Chondrocyte (in vitro differentiated cells): Measurements from ENCODE around the gene OR2H1. TPM values are rescaled to one million over a fixed set of nuclear protein-coding genes. Genes with fewer than 3 reads are reported as not detected.
"Not testable (repeated sequence)": the region's sequence is repeated elsewhere in the genome, so short reads cannot be mapped to it uniquely, and the experiment has no call there.

Experiments
- DNase-seq: peaks from one replicate; pipeline ENCODE4 v3.0.0; 2021; ENCODE audit warnings: mixed read lengths, low spot score
- H3K27ac Mint-ChIP-seq: one replicate; pipeline ENCODE4 v1.8.0; 2021; ENCODE audit warnings: mild to moderate bottlenecking, moderate library complexity, mixed read lengths; ENCODE audit not compliant: unreplicated experiment
- H3K27me3 Mint-ChIP-seq: 2 replicates; pipeline ENCODE4 v1.8.0; 2021; ENCODE audit warnings: low read depth, mixed read lengths
- H3K36me3 Mint-ChIP-seq: 2 replicates; pipeline ENCODE4 v1.8.0; 2021; ENCODE audit warnings: low read depth, mixed read lengths
- H3K4me1 Mint-ChIP-seq: 2 replicates; pipeline ENCODE4 v1.8.0; 2021; ENCODE audit warnings: low read depth, mild to moderate bottlenecking, mixed read lengths
- H3K4me3 Mint-ChIP-seq: one replicate; pipeline ENCODE4 v1.8.0; 2021; ENCODE audit warnings: mild to moderate bottlenecking, moderate library complexity, mixed read lengths; ENCODE audit not compliant: unreplicated experiment
- H3K9me3 Mint-ChIP-seq: 2 replicates; pipeline ENCODE4 v1.8.0; 2021; ENCODE audit warnings: low read depth, mixed read lengths
- CTCF ChIP-seq: fragments of 200-600 bp; sonication (generic); IDR thresholded peaks from 2 replicates; pipeline ENCODE4 v1.5.0; 2021; ENCODE audit warnings: antibody characterized with exemption, mild to moderate bottlenecking, moderate library complexity
- total RNA-seq: library from RNA; stranded (reverse); gene quantifications from 3 replicates; pipeline ENCODE4 v1.2.1, GENCODE V29; 2021

Gene OR2H1
- total RNA-seq, 1 donor from 2014 or later = not detected

- Mint-ChIP-seq H3K27me3 (peaks cover 3% of the 10 kb centered on the region), H3K4me1 (peaks cover 17% of the 10 kb centered on the region), H3K4me3 (no peak overlapping the region), H3K27ac (no peak overlapping the region), H3K36me3 (no peaks in the 10 kb centered on the region), H3K9me3 (peaks cover 11% of the 10 kb centered on the region)
- no peak for TF ChIP-seq CTCF
- no peak for DNase-seq
Observed at GRCh38 chr6:29425075-29425474, 31.9 kb upstream of the OR2H1 start.

DNA sequence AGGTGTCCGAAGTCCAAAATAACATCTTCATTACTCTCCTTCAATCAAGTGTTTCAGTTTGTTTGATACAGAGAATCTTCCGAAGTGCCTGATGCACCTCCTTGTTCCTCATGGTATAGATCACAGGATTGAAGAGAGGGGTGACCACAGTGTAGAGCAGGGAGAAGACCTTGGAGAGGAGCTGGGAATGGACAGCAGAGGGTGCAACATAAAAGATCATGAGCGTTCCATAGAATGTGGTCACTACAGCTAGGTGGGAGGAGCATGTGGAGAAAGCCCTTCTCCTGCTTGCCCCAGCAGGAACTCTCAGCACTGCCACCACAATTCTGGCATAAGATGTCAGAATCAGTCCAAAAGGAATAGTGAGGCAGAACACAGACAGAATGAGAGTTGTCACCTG is 30.3 kb upstream of the OR2H1 start:
- Mint-ChIP-seq H3K9me3 (peaks cover 11% of the 10 kb centered on the region), H3K4me1 (peaks cover 17% of the 10 kb centered on the region), H3K4me3 (no peak overlapping the region), H3K27me3 (peaks cover 3% of the 10 kb centered on the region), H3K36me3 (no peaks in the 10 kb centered on the region), H3K27ac (no peak overlapping the region)
- DNase-seq = no peak
- no peak for TF ChIP-seq CTCF

DNA sequence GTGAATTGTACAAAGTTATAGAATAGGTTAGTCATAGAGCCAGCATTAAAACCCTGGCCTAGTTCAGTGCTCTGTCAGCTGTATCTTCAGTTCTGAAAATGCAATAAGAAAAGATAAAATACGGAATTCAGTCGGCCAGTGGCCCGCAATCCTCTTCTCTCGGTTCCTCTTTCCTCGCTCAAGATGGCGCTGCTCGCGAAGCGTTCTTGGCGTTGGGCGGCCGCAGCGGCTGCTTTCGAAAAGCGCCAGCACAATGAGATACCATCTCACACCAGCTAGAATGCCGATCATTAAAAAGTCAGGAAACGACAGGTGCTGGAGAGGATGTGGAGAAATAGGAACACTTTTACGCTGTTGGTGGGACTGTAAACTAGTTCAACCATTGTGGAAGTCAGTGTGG is 20.2 kb upstream of the OR2H1 start:
- H3K9me3 Mint-ChIP-seq, DNase-seq, H3K27me3 Mint-ChIP-seq, H3K27ac Mint-ChIP-seq, H3K4me3 Mint-ChIP-seq, H3K36me3 Mint-ChIP-seq, H3K4me1 Mint-ChIP-seq: not testable (repeated sequence)

GRCh38 chr6:29439006-29439405 is 17.9 kb upstream of the OR2H1 start, which contains the start of gene OR10C1:
TSS of gene OR10C1 (plus strand) at chr6:29439306. CDS start at chr6:29440016, 710 bp downstream.
- peaks cover 10% of the 10 kb centered on the region for H3K27me3 Mint-ChIP-seq

DNA sequence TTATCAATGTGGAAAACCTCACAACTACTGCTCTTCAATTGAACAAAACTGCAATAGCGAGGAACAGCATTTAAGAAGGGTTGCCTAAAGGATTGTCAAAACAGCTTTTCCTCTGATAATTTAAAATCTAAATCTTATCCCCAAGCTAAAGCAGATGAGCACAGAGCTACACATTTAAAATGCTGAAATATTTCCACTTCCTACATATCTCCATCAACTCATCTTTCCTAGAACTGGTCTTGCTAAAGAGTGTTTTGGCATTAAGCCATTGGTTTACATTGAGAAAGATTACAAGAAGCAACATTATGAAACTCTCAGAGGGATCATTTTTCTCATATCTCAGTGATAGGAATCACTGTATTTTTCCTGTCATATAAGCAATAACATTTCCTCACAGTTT is 14.2 kb upstream of the OR2H1 start:
- no peak overlapping the region for H3K27ac Mint-ChIP-seq
- H3K9me3 Mint-ChIP-seq = peaks cover 7% of the 10 kb centered on the region
- no peak overlapping the region for H3K4me3 Mint-ChIP-seq
- no peak for DNase-seq
- no peak for TF ChIP-seq CTCF
- H3K27me3 Mint-ChIP-seq = peaks cover 10% of the 10 kb centered on the region
- H3K4me1 Mint-ChIP-seq = peaks cover 5% of the 10 kb centered on the region
- no peaks in the 10 kb centered on the region for H3K36me3 Mint-ChIP-seq

More at GRCh38 chr6:29439006-29439405, 17.9 kb upstream of the OR2H1 start, which contains the start of gene OR10C1:
- Mint-ChIP-seq H3K9me3 (peaks cover 5% of the 10 kb centered on the region), H3K4me3 (no peak within 1 kb of the TSS), H3K4me1 (no peaks in the 10 kb centered on the region), H3K27ac (no peak within 1 kb of the TSS), H3K36me3 (no peaks in the 10 kb centered on the region)
- no peak for DNase-seq
- no peak for TF ChIP-seq CTCF

GRCh38 chr6:29444031-29444430 is 12.9 kb upstream of the OR2H1 start:
- not testable (repeated sequence) for H3K36me3 Mint-ChIP-seq

More at GRCh38 chr6:29444031-29444430, 12.9 kb upstream of the OR2H1 start:
- peaks cover 11% of the 10 kb centered on the region for H3K9me3 Mint-ChIP-seq
- H3K4me1 Mint-ChIP-seq, H3K27ac Mint-ChIP-seq, DNase-seq, H3K4me3 Mint-ChIP-seq: not testable (repeated sequence)
- peaks cover 10% of the 10 kb centered on the region for H3K27me3 Mint-ChIP-seq
